ENCODE measurements around the gene RALGDS. TPM values are rescaled to one million over a fixed set of nuclear protein-coding genes. Genes with fewer than 3 reads are reported as not detected.
A peak's percentile ranks its signal among the peaks of the same experiment; 100 is the strongest.

The RALGDS gene
- total RNA-seq, 4 donors from 2014 or later: 21.1 to 47.0 (median 36.9) TPM

GRCh38 chr9:133142684-133143622, 21.9 kb upstream of the RALGDS start:
- Histone ChIP-seq H3K36me3 (no peaks in the 10 kb centered on the region), H3K9me3 (no peaks in the 10 kb centered on the region), H3K4me3 (no peak overlapping the region), H3K27ac (peak overlapping the region; percentile 19 to 100 (median 90)), H3K27me3 (no peaks in the 10 kb centered on the region), H3K4me1 (peaks cover 47 to 50% of the 10 kb centered on the region in 2 donors)
- TF ChIP-seq CTCF (IDR thresholded peaks at IDR 0.05 in 4 of 5, conservative IDR thresholded peaks at IDR 0.05 in 1 of 5) (no peak), POLR2A (IDR thresholded peaks at IDR 0.05) (no peak)
- intact Hi-C loops (cut with DNase I; ENCODE audit: low total_unique reads): no loop called here
- DNase-seq (no peak), ATAC-seq (no peak)
- in situ Hi-C loops (cut with MboI; ENCODE audit: low sequenced_read_pairs in 4 of 4): loop anchor here in 2 of 4 donors (5.0 to 10.0 kb wide), 2 partner anchors 36 to 118 kb away; no protein-coding TSS in a partner anchor

- no peak for DNase-seq
- TF ChIP-seq CTCF (IDR thresholded peaks at IDR 0.05 in 4 of 5, conservative IDR thresholded peaks at IDR 0.05 in 1 of 5): no peak
- no peak for TF ChIP-seq POLR2A (IDR thresholded peaks at IDR 0.05)
- no peaks in the 10 kb centered on the region for H3K36me3 ChIP-seq
- H3K4me3 ChIP-seq: no peak overlapping the region
- in situ Hi-C loops (cut with MboI; ENCODE audit: low sequenced_read_pairs in 4 of 4): loop anchor here in 2 of 4 donors (5.0 to 10.0 kb wide), 2 partner anchors 35 to 117 kb away; no protein-coding TSS in a partner anchor
- H3K4me1 ChIP-seq: peaks cover 47 to 51% of the 10 kb centered on the region in 2 donors
- peak overlapping the region in 3 of 4 donors; percentile 19 to 100 (median 54) for H3K27ac ChIP-seq
- no peaks in the 10 kb centered on the region for H3K27me3 ChIP-seq
- intact Hi-C loops (cut with DNase I; ENCODE audit: low total_unique reads): no loop called here
- ATAC-seq: no peak
- H3K9me3 ChIP-seq: no peaks in the 10 kb centered on the region
Observed at GRCh38 chr9:133141833-133142595, 21.0 kb upstream of the RALGDS start.

- ATAC-seq (no peak), DNase-seq (no peak)
- Histone ChIP-seq H3K4me1 (peaks cover 50 to 62% of the 10 kb centered on the region in 2 donors), H3K27ac (peak overlapping the region in 3 of 4 donors; percentile 97 to 100 (median 99)), H3K36me3 (no peaks in the 10 kb centered on the region), H3K9me3 (no peaks in the 10 kb centered on the region), H3K27me3 (no peaks in the 10 kb centered on the region), H3K4me3 (no peak overlapping the region)
- intact Hi-C loops (cut with DNase I; ENCODE audit: low total_unique reads): no loop called here
- in situ Hi-C loops (cut with MboI; ENCODE audit: low sequenced_read_pairs in 4 of 4): loop anchor here in 2 of 4 donors (5.0 to 10.0 kb wide), 2 partner anchors 33 to 116 kb away; no protein-coding TSS in a partner anchor
- TF ChIP-seq CTCF (IDR thresholded peaks at IDR 0.05 in 4 of 5, conservative IDR thresholded peaks at IDR 0.05 in 1 of 5) (no peak), POLR2A (IDR thresholded peaks at IDR 0.05) (no peak)
Observed at GRCh38 chr9:133140606-133141005, 19.6 kb upstream of the RALGDS start.

- TF ChIP-seq CTCF (IDR thresholded peaks at IDR 0.05 in 4 of 5, conservative IDR thresholded peaks at IDR 0.05 in 1 of 5) (no peak), POLR2A (IDR thresholded peaks at IDR 0.05) (no peak)
- H3K36me3 ChIP-seq: no peaks in the 10 kb centered on the region
- H3K9me3 ChIP-seq: no peaks in the 10 kb centered on the region
- H3K27ac ChIP-seq: peak overlapping the region; percentile 90 to 100 (median 98)
- H3K27me3 ChIP-seq: no peaks in the 10 kb centered on the region
- ATAC-seq (no peak), DNase-seq (no peak)
- H3K4me3 ChIP-seq: no peak overlapping the region
- in situ Hi-C loops (cut with MboI; ENCODE audit: low sequenced_read_pairs in 4 of 4) (loop anchor here in 2 of 4 donors (5.0 to 10.0 kb wide), 2 partner anchors 33 to 115 kb away; no protein-coding TSS in a partner anchor), intact Hi-C loops (cut with DNase I; ENCODE audit: low total_unique reads) (no loop called here)
- peaks cover 55 to 67% of the 10 kb centered on the region in 2 donors for H3K4me1 ChIP-seq
Observed at GRCh38 chr9:133140174-133140505, 19.1 kb upstream of the RALGDS start.

Measured in gastrocnemius medialis (tissue), 4 donors.